Measurements from ENCODE around the gene SMIM32. TPM values are rescaled to one million over a fixed set of nuclear protein-coding genes. Genes with fewer than 3 reads are reported as not detected.

The SMIM32 gene
- not detected in 2 replicates for total RNA-seq (2014; rRNA removed; shearing (Covaris generic))

- DNase-seq (ENCODE audit: low spot score) = no peak
These were observed at the start of gene SMIM32 for GRCh38 chr5:136192526-136193321. TSS of gene SMIM32 (minus strand) at chr5:136193162. CDS start at chr5:136192524, 638 bp downstream.

GRCh38 chr5:136242611-136243010 lies 49.6 kb upstream of the SMIM32 start:
- no peak for DNase-seq (ENCODE audit: low spot score)

- no peak for DNase-seq (ENCODE audit: low spot score)
These were observed 49.2 kb upstream of the SMIM32 start for GRCh38 chr5:136242136-136242535.

DNA sequence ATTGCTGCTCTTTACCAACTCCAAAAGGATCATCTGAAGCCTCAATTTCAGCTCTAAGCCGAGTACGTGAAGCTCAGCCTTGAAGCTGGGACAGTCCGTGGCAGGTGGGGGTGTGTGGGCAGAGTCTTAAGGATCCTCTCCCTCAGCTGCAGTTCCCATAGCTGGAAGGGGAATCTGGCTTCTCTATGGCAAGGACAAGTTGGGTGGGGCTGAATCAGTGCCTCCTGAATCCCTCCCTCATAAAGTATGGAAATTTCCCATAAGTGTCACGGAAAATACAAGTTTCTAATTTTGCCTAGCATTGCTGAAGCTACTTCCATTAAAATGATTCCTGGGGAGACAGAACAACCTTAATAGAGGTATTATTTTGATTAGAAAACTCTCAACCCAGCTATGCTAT lies 47.9 kb upstream of the SMIM32 start:
- no peak for DNase-seq (ENCODE audit: low spot score)

GRCh38 chr5:136236479-136237083 lies 43.6 kb upstream of the SMIM32 start:
- no peak for DNase-seq (ENCODE audit: low spot score)

GRCh38 chr5:136235321-136235720 lies 42.4 kb upstream of the SMIM32 start:
- no peak for DNase-seq (ENCODE audit: low spot score)

GRCh38 chr5:136232316-136232715 lies 39.4 kb upstream of the SMIM32 start:
- DNase-seq (ENCODE audit: low spot score) = no peak

- no peak for DNase-seq (ENCODE audit: low spot score)
These were observed 37.2 kb upstream of the SMIM32 start for GRCh38 chr5:136230176-136230575.

DNA sequence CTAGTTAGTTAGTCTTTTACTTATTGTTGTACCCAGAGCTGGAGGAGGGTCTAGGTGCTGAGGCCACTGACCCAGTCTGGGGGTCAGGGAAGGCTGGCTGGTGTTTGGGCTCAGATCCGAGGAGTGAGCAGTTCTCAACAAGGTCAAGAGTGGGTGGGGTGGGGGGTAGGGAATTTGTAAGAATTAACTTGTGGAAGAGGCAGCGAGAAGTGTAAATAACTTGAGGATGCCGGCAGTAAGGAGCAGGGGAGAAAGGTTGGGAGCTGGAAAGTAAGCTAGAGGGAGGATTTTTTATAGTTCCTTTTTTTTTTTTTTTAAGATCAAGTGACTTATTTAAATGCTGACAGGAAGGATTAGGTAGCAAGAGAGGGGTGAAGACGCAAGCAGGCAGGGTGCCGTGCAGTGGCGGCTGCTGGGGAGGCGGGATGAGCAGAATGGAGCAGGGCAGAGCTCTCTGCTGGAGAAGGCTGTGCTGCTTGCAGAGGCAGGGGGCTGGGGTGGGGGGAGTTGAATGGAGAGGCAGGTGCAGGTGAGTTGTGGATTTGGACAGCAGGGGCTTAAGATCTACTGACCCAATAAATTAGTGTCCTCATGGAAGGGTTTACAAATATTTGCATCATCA lies 35.3 kb upstream of the SMIM32 start:
- no peak for DNase-seq (ENCODE audit: low spot score)

GRCh38 chr5:136226401-136226800 lies 33.4 kb upstream of the SMIM32 start:
- DNase-seq (ENCODE audit: low spot score) = no peak

GRCh38 chr5:136225796-136226195 lies 32.8 kb upstream of the SMIM32 start:
- no peak for DNase-seq (ENCODE audit: low spot score)

- peak; percentile 9 for DNase-seq (ENCODE audit: low spot score)
These were observed 29.7 kb upstream of the SMIM32 start for GRCh38 chr5:136222580-136223235.

GRCh38 chr5:136221340-136221739 lies 28.4 kb upstream of the SMIM32 start:
- no peak for DNase-seq (ENCODE audit: low spot score)

GRCh38 chr5:136216230-136216629 lies 23.3 kb upstream of the SMIM32 start:
- DNase-seq (ENCODE audit: low spot score) = no peak

DNA sequence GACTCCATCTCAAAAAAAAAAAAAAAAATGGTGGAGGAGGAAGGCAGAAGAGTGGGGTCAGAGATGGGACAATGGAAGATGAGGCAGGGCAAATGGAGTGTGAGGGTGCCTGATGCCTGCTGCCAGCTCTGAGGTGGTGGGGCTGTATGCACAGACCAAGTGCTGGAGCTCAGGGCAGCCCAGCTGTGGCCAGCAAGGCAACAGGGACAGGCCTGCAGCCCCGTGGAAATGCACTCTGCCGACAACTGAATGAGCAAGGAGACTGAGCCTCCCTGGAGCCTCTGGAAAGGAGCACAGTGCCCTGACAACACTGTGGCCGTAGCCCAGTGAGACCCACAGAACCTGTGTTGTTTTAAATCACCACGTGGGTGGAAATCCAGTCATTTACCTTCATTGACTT lies 22.9 kb upstream of the SMIM32 start:
- no peak for DNase-seq (ENCODE audit: low spot score)

DNA sequence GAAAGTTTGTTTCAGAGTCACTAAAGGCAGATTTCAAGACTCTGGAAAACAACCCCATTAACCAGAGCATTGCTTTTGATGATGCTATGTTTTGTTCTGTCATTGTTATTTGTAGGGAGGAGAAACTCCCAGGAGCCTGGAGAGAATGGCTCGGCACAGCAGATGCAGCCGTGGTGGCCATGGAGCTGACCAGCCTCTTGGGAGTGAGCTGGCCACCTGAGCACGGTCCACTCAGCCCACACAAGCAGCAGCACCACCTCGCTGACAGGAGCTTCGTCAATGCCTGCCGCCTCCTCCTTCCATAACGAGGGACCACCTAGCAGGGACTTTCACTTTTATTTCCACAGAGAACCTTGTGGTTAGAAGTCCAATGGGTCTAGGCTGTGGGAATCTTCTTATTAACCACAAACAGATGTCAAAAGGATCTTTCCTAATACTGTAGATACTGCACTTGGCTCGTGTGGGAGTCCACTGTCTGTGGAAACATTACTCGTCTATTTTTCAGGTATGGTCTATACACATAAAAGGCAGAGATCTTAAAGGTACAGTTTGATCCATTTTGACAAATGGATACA lies 21.0 kb upstream of the SMIM32 start:
- no peak for DNase-seq (ENCODE audit: low spot score)

DNA sequence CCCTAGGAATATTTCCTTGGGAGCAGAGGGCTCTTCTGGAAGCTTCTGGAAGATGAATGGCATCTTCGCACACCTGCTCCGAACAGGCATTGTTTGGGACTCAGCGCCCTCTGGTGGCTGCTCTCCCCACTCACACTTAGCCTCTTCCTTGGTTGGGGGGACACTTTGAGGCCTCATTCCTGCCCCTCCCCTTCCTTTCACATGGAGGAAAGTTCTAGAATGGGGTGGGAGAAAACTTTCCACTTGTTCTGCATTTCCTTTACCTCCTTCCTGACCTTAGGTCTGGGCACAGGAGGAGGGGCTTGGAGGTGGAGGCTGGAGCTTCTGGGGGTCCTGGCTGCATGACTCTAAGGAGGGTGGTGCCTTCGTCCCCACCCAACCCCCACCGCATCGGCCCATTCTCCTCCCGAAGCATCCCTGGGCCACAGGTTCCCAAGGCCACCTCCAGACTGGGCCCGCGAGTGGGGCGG lies 19.3 kb upstream of the SMIM32 start:
- peak; percentile 79 for DNase-seq (ENCODE audit: low spot score)

- no peak for DNase-seq (ENCODE audit: low spot score)
These were observed 18.5 kb upstream of the SMIM32 start for GRCh38 chr5:136211282-136212040.

DNA sequence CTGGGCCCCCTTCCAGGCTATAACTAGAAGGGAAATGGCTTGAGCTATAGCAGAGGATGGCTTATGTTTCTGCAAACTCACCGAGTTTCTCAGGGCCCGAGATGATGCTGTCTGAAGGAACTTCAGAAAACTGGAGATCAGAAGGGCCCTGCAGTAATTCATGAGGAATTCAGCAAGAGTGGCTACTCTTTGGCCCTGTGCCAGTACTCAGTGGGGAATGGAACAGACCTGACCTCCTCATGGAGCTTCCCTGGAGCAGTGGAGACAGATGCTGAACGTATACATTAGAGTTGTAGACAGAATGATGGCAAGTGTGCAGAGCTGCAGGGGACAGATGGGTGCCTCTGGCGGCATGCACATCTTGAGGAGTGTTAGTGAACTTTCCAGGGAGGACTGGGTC lies 17.3 kb upstream of the SMIM32 start:
- no peak for DNase-seq (ENCODE audit: low spot score)

DNA sequence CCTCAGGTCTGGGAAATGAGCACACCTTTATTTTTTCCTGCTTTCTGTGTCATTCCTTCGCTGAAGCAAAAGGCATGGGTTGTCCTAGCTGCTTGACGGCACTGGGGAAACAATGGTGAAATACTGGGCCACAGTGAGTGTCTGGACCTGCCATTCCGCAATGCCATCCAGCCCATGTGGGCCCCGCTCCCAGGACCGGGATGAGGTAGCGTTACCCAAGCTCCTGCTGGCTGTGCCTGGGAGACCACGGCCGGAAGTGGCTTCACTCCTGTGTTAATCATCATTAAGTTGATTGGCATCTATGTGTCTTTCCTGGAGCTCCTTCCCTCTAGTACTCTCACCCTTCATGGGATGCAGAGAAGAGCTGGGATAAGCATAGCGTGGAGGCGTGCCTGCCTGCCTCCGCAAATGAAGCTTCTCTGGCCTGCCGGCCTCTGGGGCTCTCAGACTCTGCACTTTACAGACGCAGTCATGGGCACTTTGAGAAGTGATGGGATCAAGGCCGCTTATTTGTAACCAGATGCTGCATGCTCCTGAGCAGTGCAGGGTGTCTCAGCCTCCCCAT lies 16.5 kb upstream of the SMIM32 start:
- DNase-seq (ENCODE audit: low spot score) = no peak

DNA sequence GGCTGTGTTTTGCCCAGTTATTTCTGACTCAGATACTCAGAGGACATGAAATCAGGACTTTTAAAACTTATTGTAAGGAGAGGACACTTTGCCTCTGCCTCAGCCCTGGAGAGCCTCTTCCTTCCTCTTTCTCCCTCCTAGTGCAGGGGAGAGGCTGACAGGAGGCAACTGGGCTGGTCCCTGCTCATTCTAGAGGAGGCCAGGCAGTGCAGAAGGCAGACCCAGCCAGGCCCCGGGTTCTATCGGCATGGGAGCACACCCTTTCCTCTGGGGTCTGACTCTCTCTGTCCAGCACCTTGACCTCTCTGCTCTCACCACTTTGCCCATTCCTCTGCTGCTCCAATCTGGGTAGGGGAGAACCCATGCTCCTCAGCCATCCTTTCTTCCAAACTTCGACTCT lies 16.0 kb upstream of the SMIM32 start:
- no peak for DNase-seq (ENCODE audit: low spot score)
